HG03565 (cell line): ENCODE data around the gene LPP.

Experiments used
- ATAC-seq: cut with Tn5 transposase; IDR thresholded peaks from one replicate; pipeline ENCODE4 v1.9.1; 2021; ENCODE audit warnings: mild to moderate bottlenecking, moderate library complexity; ENCODE audit not compliant: unreplicated experiment

The LPP gene

DNA sequence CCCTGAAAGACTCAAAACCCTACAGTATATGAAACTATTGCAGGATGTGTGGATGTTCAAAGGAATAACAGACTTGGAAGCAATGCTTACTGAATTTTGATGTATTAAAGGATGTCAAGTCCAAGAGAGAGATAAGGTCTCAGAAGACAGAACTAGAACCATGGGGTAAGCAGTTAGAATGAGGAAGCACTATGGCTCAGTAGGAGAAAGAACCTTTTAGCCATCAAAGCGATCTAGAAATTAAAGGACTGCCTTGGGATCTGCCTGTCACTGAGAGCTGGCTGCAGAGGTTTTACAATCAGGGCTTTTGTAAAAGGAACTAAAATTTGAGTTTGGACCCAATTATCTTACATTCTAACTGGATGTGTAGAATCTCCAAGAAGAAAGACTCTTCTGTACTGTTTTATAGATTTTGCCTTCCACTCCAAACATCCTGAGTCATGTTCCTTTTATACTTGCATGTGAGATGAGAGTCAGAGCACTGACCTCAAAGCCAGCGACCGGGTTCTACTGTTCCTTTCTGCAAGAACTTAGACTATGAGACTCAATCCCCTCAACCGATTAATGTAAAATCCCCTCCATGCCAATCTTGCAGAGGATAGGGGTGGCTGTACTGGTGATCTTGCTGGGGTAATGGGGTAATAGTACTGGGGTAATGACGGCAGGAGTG is 605.5 kb downstream of the LPP start:
- ATAC-seq, result no peak

- no peak for ATAC-seq
Measured at GRCh38 chr3:188760408-188760807, 606.5 kb downstream of the LPP start.

DNA sequence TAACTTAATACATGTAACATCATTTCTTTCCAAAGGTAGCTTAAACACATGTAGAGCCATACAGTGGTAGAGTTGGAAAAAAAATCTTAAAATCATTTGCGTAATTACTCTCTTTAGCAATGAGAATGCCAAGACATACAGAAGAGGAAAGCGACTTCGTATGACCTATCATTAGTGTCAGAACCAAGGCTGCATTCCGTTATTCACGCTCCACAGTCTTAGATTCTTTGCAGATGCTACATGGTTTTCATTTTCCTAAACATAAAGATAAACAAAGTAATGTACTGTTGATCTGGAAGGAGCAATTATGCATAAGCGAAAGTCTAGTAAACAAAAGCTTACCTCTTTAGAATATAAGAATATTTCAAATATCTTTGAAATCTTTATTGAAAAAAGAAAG is 607.5 kb downstream of the LPP start:
- ATAC-seq, result no peak

DNA sequence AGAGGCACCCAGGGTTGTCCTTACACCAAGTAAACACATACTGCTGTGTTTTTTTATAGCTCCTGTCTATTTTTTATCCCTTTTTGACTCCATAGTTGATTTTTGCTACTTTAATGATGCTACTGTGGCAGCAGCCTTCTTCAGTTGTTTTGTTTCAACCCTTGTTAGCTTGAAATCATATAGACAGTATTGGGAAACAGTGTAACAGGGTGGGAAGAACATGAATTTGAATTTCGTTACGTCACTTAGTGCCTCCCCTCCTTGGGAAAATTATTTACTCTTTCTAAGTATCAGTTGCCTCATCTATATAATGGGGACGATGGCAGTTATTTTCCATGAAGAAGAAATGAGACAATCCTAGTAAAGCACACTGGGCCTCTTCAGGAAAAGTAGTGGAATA is 608.0 kb downstream of the LPP start:
- ATAC-seq, result no peak

- no peak for ATAC-seq
Measured at GRCh38 chr3:188764609-188765008, 610.7 kb downstream of the LPP start.

DNA sequence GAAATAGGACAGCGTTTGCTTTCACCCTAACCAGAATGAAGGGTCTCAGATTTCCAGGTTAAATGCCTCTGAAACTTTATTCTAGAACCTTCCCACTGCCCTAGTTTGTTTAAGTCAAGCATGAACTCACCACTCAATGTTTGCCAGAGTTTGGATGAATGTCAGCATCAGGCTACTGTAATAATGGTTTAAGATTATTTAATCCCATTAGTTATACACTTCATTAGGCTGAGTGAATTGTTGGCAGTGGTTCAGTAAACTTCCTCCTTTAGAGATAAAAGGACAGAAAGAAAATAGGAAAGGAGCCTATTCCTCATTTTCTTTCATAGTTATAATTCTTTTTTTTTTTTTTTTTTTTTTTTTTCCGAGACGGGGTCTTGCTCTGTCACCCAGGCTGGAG is 615.9 kb downstream of the LPP start:
- no peak for ATAC-seq

- no peak for ATAC-seq
Measured at GRCh38 chr3:188772886-188773285, 618.9 kb downstream of the LPP start.

- no peak for ATAC-seq
Measured at GRCh38 chr3:188775412-188775811, 621.5 kb downstream of the LPP start.

DNA sequence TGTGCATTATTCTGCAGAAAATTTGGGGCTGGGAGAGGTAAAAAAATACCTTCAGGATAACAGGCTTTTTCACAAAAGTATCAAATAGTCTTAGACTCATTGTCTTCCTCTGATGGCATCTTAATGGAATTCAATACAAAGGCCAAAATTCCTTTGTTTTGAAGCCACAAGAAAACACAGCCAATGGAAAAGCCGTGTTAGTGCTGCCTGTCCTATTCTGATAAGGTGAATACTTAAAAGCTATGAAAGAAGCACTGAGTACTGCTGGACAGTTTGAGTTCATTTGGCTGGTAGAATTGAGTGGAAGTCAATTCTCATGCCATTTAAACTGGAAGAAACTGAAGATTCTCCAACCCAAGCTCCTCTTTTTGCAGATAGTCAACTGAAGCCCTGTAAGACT is 622.5 kb downstream of the LPP start:
- no peak for ATAC-seq

GRCh38 chr3:188778091-188778852 is 624.3 kb downstream of the LPP start:
- ATAC-seq, result no peak

- ATAC-seq, result no peak
Measured at GRCh38 chr3:188779281-188779980, 625.5 kb downstream of the LPP start.

- no peak for ATAC-seq
Measured at GRCh38 chr3:188780193-188781147, 626.5 kb downstream of the LPP start.

GRCh38 chr3:188782613-188783124 is 628.7 kb downstream of the LPP start:
- ATAC-seq, result no peak

GRCh38 chr3:188786424-188786823 is 632.5 kb downstream of the LPP start:
- ATAC-seq, result no peak

- ATAC-seq, result no peak
Measured at GRCh38 chr3:188788621-188789081, 634.7 kb downstream of the LPP start.

DNA sequence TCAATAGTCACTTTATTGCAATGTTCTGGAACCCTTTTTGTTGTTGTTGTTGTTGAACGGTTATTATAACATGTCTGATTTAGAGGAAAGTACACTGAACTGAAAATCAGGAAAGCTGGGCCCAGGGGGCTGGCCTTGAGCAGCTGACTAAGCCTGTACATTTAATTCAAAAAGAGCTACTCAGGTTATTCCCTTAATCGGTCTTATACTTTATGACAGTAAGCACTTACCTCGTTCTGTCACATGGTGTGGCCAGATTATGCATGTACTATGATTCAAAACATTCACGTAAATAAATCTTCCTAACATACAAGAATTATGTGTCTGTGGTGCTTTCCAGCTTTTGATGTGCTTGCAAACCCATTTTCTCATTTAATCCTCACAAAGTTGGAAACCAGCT is 635.3 kb downstream of the LPP start:
- ATAC-seq, result no peak

DNA sequence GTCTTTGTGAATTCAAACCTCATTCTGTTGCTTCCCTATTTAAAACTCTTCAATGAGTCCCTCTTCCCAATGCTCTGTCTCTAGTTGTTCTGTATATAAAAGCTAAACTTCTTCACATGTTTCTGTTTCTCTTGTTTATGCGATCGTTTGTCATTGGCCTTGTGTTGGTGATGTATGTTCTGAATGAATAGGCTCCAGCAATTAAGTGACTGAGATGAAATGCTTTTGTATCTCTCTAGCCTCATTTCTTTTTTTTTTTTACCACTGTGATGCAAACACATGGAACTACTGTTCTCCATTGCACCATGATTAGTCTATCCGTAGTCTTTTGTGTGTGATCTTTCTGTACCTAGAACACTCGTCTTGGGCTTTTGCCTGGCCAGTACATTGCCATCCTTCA is 637.4 kb downstream of the LPP start:
- ATAC-seq, result no peak

GRCh38 chr3:188792793-188793192 is 638.8 kb downstream of the LPP start:
- ATAC-seq, result no peak

- peak; percentile 90 for ATAC-seq
Measured at GRCh38 chr3:188796122-188796631, 642.2 kb downstream of the LPP start.

- no peak for ATAC-seq
Measured at GRCh38 chr3:188797045-188797444, 643.1 kb downstream of the LPP start.
